IPS-20b (cell line): ENCODE data around the gene RCVRN.

Source experiments
- H3K27ac ChIP-seq: one replicate; pipeline ENCODE4 v1.5.1; 2013; ENCODE audit warnings: low read length
- H3K27me3 ChIP-seq: 2 replicates; pipeline ENCODE4 v1.6.1; 2013; ENCODE audit warnings: mild to moderate bottlenecking, low read length, inconsistent platforms; ENCODE audit not compliant: insufficient read depth
- H3K36me3 ChIP-seq: 2 replicates; pipeline ENCODE4 v1.6.1; 2013; ENCODE audit warnings: low read depth, mild to moderate bottlenecking, inconsistent platforms, low read length, moderate library complexity; ENCODE audit not compliant: insufficient read depth
- H3K4me1 ChIP-seq: 2 replicates; pipeline ENCODE4 v1.6.1; 2013; ENCODE audit warnings: mild to moderate bottlenecking, control low read depth, inconsistent platforms, low read length, moderate library complexity; ENCODE audit not compliant: insufficient read depth
- H3K4me3 ChIP-seq: 2 replicates; pipeline ENCODE4 v1.5.1; 2013; ENCODE audit warnings: mild to moderate bottlenecking, low read length, inconsistent platforms
- H3K9ac ChIP-seq: 2 replicates; pipeline ENCODE4 v1.6.1; 2013; ENCODE audit warnings: low read depth, mild to moderate bottlenecking, inconsistent platforms, low read length, moderate library complexity
- H3K9me3 ChIP-seq: 2 replicates; pipeline ENCODE4 v1.6.1; 2013; ENCODE audit warnings: mild to moderate bottlenecking, low read depth, low read length, inconsistent platforms; ENCODE audit not compliant: insufficient read depth

RCVRN gene

GRCh38 chr17:9906616-9907015 is 1.5 kb upstream of the RCVRN start:
- no peaks in the 10 kb centered on the region for H3K36me3 ChIP-seq
- H3K9ac ChIP-seq, result no peak overlapping the region
- H3K4me1 ChIP-seq, result 0 out of 2 replicates have a peak, but pooled peaks cover 3% of the 10 kb centered on the region
- H3K4me3 ChIP-seq, result no peak overlapping the region
- no peak overlapping the region for H3K27ac ChIP-seq
- no peaks in the 10 kb centered on the region for H3K9me3 ChIP-seq
- H3K27me3 ChIP-seq, result no peaks in the 10 kb centered on the region

DNA sequence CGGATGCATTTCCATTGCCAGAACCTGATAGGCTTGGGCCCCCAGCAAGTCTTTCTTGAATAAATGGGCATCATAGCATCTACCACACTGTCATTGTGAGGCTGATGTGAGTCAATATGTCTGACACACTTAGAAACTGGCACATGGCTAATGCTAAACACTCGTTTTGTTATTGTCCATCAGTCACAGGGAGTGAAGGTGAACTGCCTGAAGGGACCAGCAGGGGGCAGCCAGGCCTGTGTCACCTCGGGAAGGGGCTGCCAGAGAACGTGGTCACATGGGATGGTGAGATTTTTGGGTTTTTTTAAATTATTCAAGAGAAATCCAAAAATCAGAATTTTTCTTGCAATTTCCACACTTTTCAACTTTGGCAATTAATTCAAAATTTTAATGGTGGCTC is 831 bp upstream of the RCVRN start:
- H3K36me3 ChIP-seq, result no peaks in the 10 kb centered on the region
- no peaks in the 10 kb centered on the region for H3K9me3 ChIP-seq

DNA sequence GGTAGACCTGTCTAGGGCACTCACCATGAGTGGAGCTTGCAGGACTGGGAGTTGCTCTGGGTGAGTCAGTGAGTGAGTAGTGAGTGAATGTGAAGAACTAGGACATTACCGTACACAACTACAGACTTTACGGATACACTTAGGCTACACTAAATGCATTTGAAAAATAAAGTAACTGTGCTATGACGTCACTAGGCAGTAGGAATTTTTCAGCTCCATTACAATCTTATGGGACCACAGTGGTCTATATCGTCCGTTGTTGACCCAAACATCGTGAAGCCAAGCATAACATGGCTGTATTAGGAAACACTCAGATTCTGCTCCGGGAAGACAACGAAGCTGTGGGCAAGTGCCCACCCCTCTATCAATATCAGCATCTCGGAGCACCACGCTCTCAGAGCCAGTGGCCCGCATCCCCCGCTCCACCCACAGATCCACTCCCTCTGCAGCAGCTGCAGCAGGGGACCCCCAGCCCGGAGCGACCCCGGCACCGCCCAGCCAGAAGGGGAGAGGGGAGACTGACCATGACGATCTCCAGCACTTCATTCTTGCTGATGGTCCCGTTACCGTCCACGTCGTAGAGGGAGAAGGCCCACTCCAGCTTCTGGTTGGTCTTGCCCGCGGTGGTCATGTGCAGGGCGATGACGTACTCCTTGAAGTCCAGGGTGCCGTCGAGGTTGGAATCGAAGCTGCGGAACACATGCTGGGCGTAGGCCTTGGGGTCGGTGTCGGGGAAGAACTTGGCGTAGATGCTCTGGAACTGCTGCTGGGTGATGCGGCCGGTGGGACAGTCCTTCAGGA is 594 bp downstream of the RCVRN start:
- no peak overlapping the region for H3K9ac ChIP-seq
- H3K27ac ChIP-seq, result no peak overlapping the region
- H3K4me3 ChIP-seq, result no peak overlapping the region
- H3K27me3 ChIP-seq, result no peaks in the 10 kb centered on the region
- H3K4me1 ChIP-seq, result 0 out of 2 replicates have a peak, but pooled peaks cover 3% of the 10 kb centered on the region
- H3K9me3 ChIP-seq, result no peaks in the 10 kb centered on the region
- no peaks in the 10 kb centered on the region for H3K36me3 ChIP-seq

More for the DNA sequence above, 831 bp upstream of the RCVRN start:
- no peaks in the 10 kb centered on the region for H3K27me3 ChIP-seq
- no peak overlapping the region for H3K9ac ChIP-seq
- H3K27ac ChIP-seq, result no peak overlapping the region
- 0 out of 2 replicates have a peak, but pooled peaks cover 3% of the 10 kb centered on the region for H3K4me1 ChIP-seq
- no peak overlapping the region for H3K4me3 ChIP-seq

- Histone ChIP-seq H3K9ac (no peak overlapping the region), H3K27ac (no peak overlapping the region), H3K4me1 (0 out of 2 replicates have a peak, but pooled peaks cover 3% of the 10 kb centered on the region), H3K4me3 (no peak overlapping the region), H3K9me3 (no peaks in the 10 kb centered on the region), H3K27me3 (no peaks in the 10 kb centered on the region), H3K36me3 (no peaks in the 10 kb centered on the region)
Observed at GRCh38 chr17:9902120-9902519, 3.0 kb downstream of the RCVRN start.

DNA sequence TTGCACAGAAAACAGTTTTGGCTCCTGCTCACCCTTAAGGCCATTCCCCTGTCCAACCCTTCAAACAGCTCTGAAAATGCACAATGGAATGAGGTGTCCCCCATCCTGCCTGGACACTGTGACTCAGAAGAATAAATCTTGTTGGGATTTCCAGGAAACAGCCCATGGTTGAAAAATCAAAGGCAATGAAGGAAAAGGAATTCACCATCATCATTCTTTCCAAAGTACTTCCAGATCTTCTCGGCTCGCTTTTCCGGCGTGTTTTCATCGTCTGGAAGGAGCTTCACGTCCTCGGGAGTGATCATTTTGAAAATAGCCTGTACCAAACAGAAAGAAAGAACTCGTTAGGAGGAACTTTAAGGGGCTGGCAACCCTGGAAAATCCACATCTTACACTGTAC is 4.3 kb downstream of the RCVRN start:
- H3K4me3 ChIP-seq, result no peak overlapping the region
- H3K36me3 ChIP-seq, result no peaks in the 10 kb centered on the region
- no peaks in the 10 kb centered on the region for H3K9me3 ChIP-seq
- 0 out of 2 replicates have a peak, but pooled peaks cover 3% of the 10 kb centered on the region for H3K4me1 ChIP-seq
- no peak overlapping the region for H3K9ac ChIP-seq
- no peaks in the 10 kb centered on the region for H3K27me3 ChIP-seq
- no peak overlapping the region for H3K27ac ChIP-seq

GRCh38 chr17:9900044-9900594 is 5.0 kb downstream of the RCVRN start:
- no peak overlapping the region for H3K4me3 ChIP-seq

GRCh38 chr17:9899280-9900043 is 5.6 kb downstream of the RCVRN start:
- Histone ChIP-seq H3K9me3 (no peaks in the 10 kb centered on the region), H3K27ac (no peak overlapping the region), H3K4me1 (0 out of 2 replicates have a peak, but pooled peaks cover 3% of the 10 kb centered on the region), H3K9ac (no peak overlapping the region), H3K36me3 (no peaks in the 10 kb centered on the region), H3K4me3 (no peak overlapping the region), H3K27me3 (no peaks in the 10 kb centered on the region)

More at GRCh38 chr17:9900044-9900594, 5.0 kb downstream of the RCVRN start:
- Histone ChIP-seq H3K4me1 (0 out of 2 replicates have a peak, but pooled peaks cover 3% of the 10 kb centered on the region), H3K9ac (no peak overlapping the region), H3K36me3 (no peaks in the 10 kb centered on the region), H3K27ac (no peak overlapping the region), H3K9me3 (no peaks in the 10 kb centered on the region), H3K27me3 (no peaks in the 10 kb centered on the region)

DNA sequence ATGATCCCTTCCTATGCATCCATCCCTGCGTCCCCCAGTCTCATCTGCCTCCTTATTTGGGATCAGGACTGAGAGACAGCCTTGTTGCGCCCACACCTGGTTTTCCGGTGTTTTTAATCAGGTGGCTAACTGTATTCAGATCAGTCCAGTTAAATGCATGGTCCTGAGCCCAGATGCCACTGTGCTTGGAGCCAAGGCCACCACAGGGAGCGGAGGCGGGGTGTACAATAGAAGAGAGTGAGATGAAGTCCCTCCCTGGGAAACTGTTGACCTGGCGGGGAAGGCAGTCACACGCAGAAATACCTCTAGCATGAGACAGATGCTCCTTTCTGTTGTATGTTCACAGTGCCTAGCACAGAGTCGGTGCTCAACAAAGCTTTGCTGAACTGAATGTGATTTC is 6.3 kb downstream of the RCVRN start:
- Histone ChIP-seq H3K36me3 (no peaks in the 10 kb centered on the region), H3K9me3 (no peaks in the 10 kb centered on the region), H3K4me3 (no peak overlapping the region), H3K27ac (no peak overlapping the region), H3K27me3 (no peaks in the 10 kb centered on the region), H3K4me1 (0 out of 2 replicates have a peak, but pooled peaks cover 3% of the 10 kb centered on the region), H3K9ac (no peak overlapping the region)

GRCh38 chr17:9897372-9897968 is 7.6 kb downstream of the RCVRN start:
- no peaks in the 10 kb centered on the region for H3K9me3 ChIP-seq
- H3K4me3 ChIP-seq, result no peak overlapping the region
- H3K27me3 ChIP-seq, result no peaks in the 10 kb centered on the region
- no peaks in the 10 kb centered on the region for H3K36me3 ChIP-seq
- no peak overlapping the region for H3K27ac ChIP-seq
- 0 out of 2 replicates have a peak, but pooled peaks cover 3% of the 10 kb centered on the region for H3K4me1 ChIP-seq
- H3K9ac ChIP-seq, result no peak overlapping the region

DNA sequence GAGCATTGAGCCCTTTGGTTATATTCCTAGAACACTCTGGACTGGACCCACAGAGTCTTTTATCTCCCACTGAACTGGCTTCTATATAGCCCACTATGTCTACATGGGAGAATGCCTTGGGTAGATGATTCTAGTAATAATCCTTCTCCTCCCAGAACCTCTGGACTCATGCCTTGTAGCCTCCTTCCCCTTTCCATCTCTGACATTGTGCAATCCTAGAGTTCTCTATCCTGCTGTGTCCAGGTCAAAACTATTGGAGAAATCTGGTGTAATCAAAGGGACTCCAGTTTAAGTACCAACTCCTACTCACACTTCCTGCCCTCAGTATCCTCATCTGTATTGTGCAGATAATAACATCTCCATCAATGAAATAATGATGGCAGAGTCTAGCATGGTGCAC is 9.1 kb downstream of the RCVRN start:
- Histone ChIP-seq H3K4me1 (no peaks in the 10 kb centered on the region), H3K27me3 (no peaks in the 10 kb centered on the region), H3K9ac (no peak overlapping the region), H3K27ac (no peak overlapping the region), H3K36me3 (no peaks in the 10 kb centered on the region), H3K9me3 (no peaks in the 10 kb centered on the region), H3K4me3 (no peak overlapping the region)

GRCh38 chr17:9894231-9894630 is 10.8 kb downstream of the RCVRN start:
- no peaks in the 10 kb centered on the region for H3K9me3 ChIP-seq
- H3K27me3 ChIP-seq, result no peaks in the 10 kb centered on the region
- no peak overlapping the region for H3K4me3 ChIP-seq
- H3K4me1 ChIP-seq, result no peaks in the 10 kb centered on the region
- H3K36me3 ChIP-seq, result no peaks in the 10 kb centered on the region
- no peak overlapping the region for H3K27ac ChIP-seq
- H3K9ac ChIP-seq, result no peak overlapping the region
